ENCODE results near the gene FAM131A.

GRCh38 chr3:184306341-184306972 is 30.9 kb upstream of the FAM131A start:
- TF ChIP-seq ARNTL (CRISPR knock-in tag; IDR thresholded peaks at IDR 0.05; ENCODE audit: borderline replicate concordance, low read depth) (no peak), ZFP30 (CRISPR knock-in tag; IDR thresholded peaks at IDR 0.05) (no peak), SNAI2 (CRISPR knock-in tag; IDR thresholded peaks at IDR 0.05) (no peak), ZNF565 (CRISPR knock-in tag; conservative IDR thresholded peaks at IDR 0.05; ENCODE audit: low read depth) (no peak), ZC3H10 (CRISPR knock-in tag; IDR thresholded peaks at IDR 0.05) (no peak)
- TF ChIP-seq, protein P1, sequence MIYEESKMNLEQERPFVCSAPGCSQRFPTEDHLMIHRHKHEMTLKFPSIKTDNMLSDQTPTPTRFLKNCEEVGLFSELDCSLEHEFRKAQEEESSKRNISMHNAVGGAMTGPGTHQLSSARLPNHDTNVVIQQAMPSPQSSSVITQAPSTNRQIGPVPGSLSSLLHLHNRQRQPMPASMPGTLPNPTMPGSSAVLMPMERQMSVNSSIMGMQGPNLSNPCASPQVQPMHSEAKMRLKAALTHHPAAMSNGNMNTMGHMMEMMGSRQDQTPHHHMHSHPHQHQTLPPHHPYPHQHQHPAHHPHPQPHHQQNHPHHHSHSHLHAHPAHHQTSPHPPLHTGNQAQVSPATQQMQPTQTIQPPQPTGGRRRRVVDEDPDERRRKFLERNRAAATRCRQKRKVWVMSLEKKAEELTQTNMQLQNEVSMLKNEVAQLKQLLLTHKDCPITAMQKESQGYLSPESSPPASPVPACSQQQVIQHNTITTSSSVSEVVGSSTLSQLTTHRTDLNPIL (CRISPR knock-in tag; IDR thresholded peaks at IDR 0.05; ENCODE audit: low read depth), result no peak

All from SK-N-SH treated with all-trans-retinoic acid at 6 μM for 48 hours (cell line).